Measurements from ENCODE around the gene ACOT7.

The ACOT7 gene

DNA sequence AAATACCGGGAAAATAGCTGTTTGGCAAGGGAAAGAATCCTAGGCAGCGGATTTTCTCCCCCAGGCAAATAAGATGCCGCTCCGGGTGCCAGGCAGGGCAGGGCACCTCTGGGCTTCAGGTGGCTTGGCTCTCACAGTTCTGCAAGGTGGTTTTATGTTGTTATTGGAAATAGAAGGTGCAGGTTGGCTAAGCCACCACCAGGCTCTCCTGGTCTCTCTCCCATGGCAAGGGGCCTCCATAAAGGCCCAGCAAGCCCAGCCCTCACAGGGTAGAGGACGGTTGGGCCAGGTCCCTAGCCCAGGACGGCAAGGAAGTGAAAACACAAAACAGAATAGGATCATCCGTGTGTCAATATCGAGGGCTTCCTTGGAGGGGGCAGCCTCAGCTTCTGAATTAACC is 95.0 kb downstream of the ACOT7 start:
- Histone ChIP-seq H3K18ac (ENCODE audit: low read length) (no peak overlapping the region), H3K4me2 (ENCODE audit: insufficient read depth, low read length, poor library complexity, severe bottlenecking) (no peak overlapping the region), H2BK5ac (ENCODE audit: low read length) (no peak overlapping the region), H3K27ac (replicated peaks; ENCODE audit: low read length) (no peak overlapping the region), H2BK12ac (ENCODE audit: low read length) (no peak overlapping the region), H3K79me1 (ENCODE audit: low read depth, low read length) (no peaks in the 10 kb centered on the region), H3K4me1 (ENCODE audit: control insufficient read depth in 2 of 2, insufficient read depth in 1 of 2, low read depth in 1 of 2, low read length in 2 of 2) (no peaks in the 10 kb centered on the region), H3K9ac (ENCODE audit: low read depth, low read length, poor library complexity) (no peak overlapping the region), H2BK120ac (ENCODE audit: low read depth, low read length) (no peak overlapping the region), H3K23ac (ENCODE audit: low read depth, low read length, poor library complexity) (peak overlapping the region; percentile 74), H3K9me3 (replicated peaks in 1 of 2; ENCODE audit: control insufficient read depth in 2 of 2, insufficient read depth in 1 of 2, low read depth in 1 of 2, low read length in 2 of 2) (no peaks in the 10 kb centered on the region), H3K36me3 (replicated peaks in 1 of 2; ENCODE audit: control insufficient read depth in 2 of 2, insufficient read depth in 2 of 2, low read length in 2 of 2) (peaks cover 17 to 60% of the 10 kb centered on the region in 2 donors), H3K4ac (ENCODE audit: low read length) (no peak overlapping the region), H4K8ac (ENCODE audit: low read depth, low read length) (no peak overlapping the region), H2AK5ac (ENCODE audit: low read depth, low read length) (no peak overlapping the region), H3K4me3 (ENCODE audit: low read length in 2 of 2) (no peak overlapping the region), H2BK15ac (ENCODE audit: low read length) (no peak overlapping the region), H3K27me3 (ENCODE audit: control insufficient read depth in 3 of 3, insufficient read depth in 3 of 3, low read depth in 1 of 3, low read length in 3 of 3) (no peaks in the 10 kb centered on the region), H4K91ac (ENCODE audit: low read depth, low read length, poor library complexity) (no peak overlapping the region), H2AFZ (ENCODE audit: low read length) (no peak overlapping the region), H3K14ac (ENCODE audit: low read length) (no peak overlapping the region)
- no CpG with 5 or more reads among the region's 8 CpGs for WGBS, 2 donors (ENCODE audit: extremely low coverage in 2 of 2, insufficient read length in 2 of 2, insufficient replicate concordance in 1 of 2)
- no peak for DNase-seq (ENCODE audit: low spot score)

GRCh38 chr1:6295910-6296309 is 97.7 kb downstream of the ACOT7 start:
- Histone ChIP-seq H2BK120ac (ENCODE audit: low read depth, low read length) (no peak overlapping the region), H3K4me3 (ENCODE audit: low read length in 2 of 2) (no peak overlapping the region), H3K18ac (ENCODE audit: low read length) (no peak overlapping the region), H2BK15ac (ENCODE audit: low read length) (no peak overlapping the region), H4K91ac (ENCODE audit: low read depth, low read length, poor library complexity) (no peak overlapping the region), H3K4me2 (ENCODE audit: insufficient read depth, low read length, poor library complexity, severe bottlenecking) (no peak overlapping the region), H3K14ac (ENCODE audit: low read length) (no peak overlapping the region), H2AFZ (ENCODE audit: low read length) (no peak overlapping the region), H3K4me1 (ENCODE audit: control insufficient read depth in 2 of 2, insufficient read depth in 1 of 2, low read depth in 1 of 2, low read length in 2 of 2) (no peaks in the 10 kb centered on the region), H3K27ac (replicated peaks; ENCODE audit: low read length) (no peak overlapping the region), H2BK5ac (ENCODE audit: low read length) (no peak overlapping the region), H3K27me3 (ENCODE audit: control insufficient read depth in 3 of 3, insufficient read depth in 3 of 3, low read depth in 1 of 3, low read length in 3 of 3) (no peaks in the 10 kb centered on the region), H3K23ac (ENCODE audit: low read depth, low read length, poor library complexity) (no peak overlapping the region), H3K4ac (ENCODE audit: low read length) (no peak overlapping the region), H2BK12ac (ENCODE audit: low read length) (no peak overlapping the region), H3K79me1 (ENCODE audit: low read depth, low read length) (no peaks in the 10 kb centered on the region), H2AK5ac (ENCODE audit: low read depth, low read length) (no peak overlapping the region), H3K9ac (ENCODE audit: low read depth, low read length, poor library complexity) (no peak overlapping the region), H4K8ac (ENCODE audit: low read depth, low read length) (no peak overlapping the region), H3K36me3 (replicated peaks in 1 of 2; ENCODE audit: control insufficient read depth in 2 of 2, insufficient read depth in 2 of 2, low read length in 2 of 2) (peaks cover 17 to 58% of the 10 kb centered on the region in 2 donors), H3K9me3 (replicated peaks in 1 of 2; ENCODE audit: control insufficient read depth in 2 of 2, insufficient read depth in 1 of 2, low read depth in 1 of 2, low read length in 2 of 2) (no peaks in the 10 kb centered on the region)
- no CpG with 5 or more reads among the region's 6 CpGs for WGBS, 2 donors (ENCODE audit: extremely low coverage in 2 of 2, insufficient read length in 2 of 2, insufficient replicate concordance in 1 of 2)
- DNase-seq (ENCODE audit: low spot score): no peak

GRCh38 chr1:6294890-6295556 is 98.5 kb downstream of the ACOT7 start:
- H4K8ac ChIP-seq (ENCODE audit: low read depth, low read length): no peak overlapping the region
- H2AFZ ChIP-seq (ENCODE audit: low read length): no peak overlapping the region
- H3K9ac ChIP-seq (ENCODE audit: low read depth, low read length, poor library complexity): no peak overlapping the region
- H2BK120ac ChIP-seq (ENCODE audit: low read depth, low read length): no peak overlapping the region
- H3K4me2 ChIP-seq (ENCODE audit: insufficient read depth, low read length, poor library complexity, severe bottlenecking): no peak overlapping the region
- no peak overlapping the region for H2BK5ac ChIP-seq (ENCODE audit: low read length)
- H3K4ac ChIP-seq (ENCODE audit: low read length): no peak overlapping the region
- DNase-seq (ENCODE audit: low spot score): no peak
- no peaks in the 10 kb centered on the region for H3K27me3 ChIP-seq (ENCODE audit: control insufficient read depth in 3 of 3, insufficient read depth in 3 of 3, low read depth in 1 of 3, low read length in 3 of 3)
- H4K91ac ChIP-seq (ENCODE audit: low read depth, low read length, poor library complexity): no peak overlapping the region
- H3K18ac ChIP-seq (ENCODE audit: low read length): no peak overlapping the region
- H3K36me3 ChIP-seq (replicated peaks in 1 of 2; ENCODE audit: control insufficient read depth in 2 of 2, insufficient read depth in 2 of 2, low read length in 2 of 2): peaks cover 15 to 63% of the 10 kb centered on the region in 2 donors
- H2BK12ac ChIP-seq (ENCODE audit: low read length): no peak overlapping the region
- H3K79me1 ChIP-seq (ENCODE audit: low read depth, low read length): no peaks in the 10 kb centered on the region
- H3K23ac ChIP-seq (ENCODE audit: low read depth, low read length, poor library complexity): peak overlapping the region; percentile 6
- no peak overlapping the region for H3K4me3 ChIP-seq (ENCODE audit: low read length in 2 of 2)
- no peak overlapping the region for H2AK5ac ChIP-seq (ENCODE audit: low read depth, low read length)
- H2BK15ac ChIP-seq (ENCODE audit: low read length): no peak overlapping the region
- H3K9me3 ChIP-seq (replicated peaks in 1 of 2; ENCODE audit: control insufficient read depth in 2 of 2, insufficient read depth in 1 of 2, low read depth in 1 of 2, low read length in 2 of 2): no peaks in the 10 kb centered on the region
- WGBS, 2 donors (ENCODE audit: extremely low coverage in 2 of 2, insufficient read length in 2 of 2, insufficient replicate concordance in 1 of 2): no CpG with 5 or more reads among the region's 23 CpGs
- H3K4me1 ChIP-seq (ENCODE audit: control insufficient read depth in 2 of 2, insufficient read depth in 1 of 2, low read depth in 1 of 2, low read length in 2 of 2): no peaks in the 10 kb centered on the region
- H3K27ac ChIP-seq (replicated peaks; ENCODE audit: low read length): no peak overlapping the region
- no peak overlapping the region for H3K14ac ChIP-seq (ENCODE audit: low read length)

GRCh38 chr1:6294080-6294889 is 99.3 kb downstream of the ACOT7 start:
- Histone ChIP-seq H2BK5ac (ENCODE audit: low read length) (no peak overlapping the region), H4K91ac (ENCODE audit: low read depth, low read length, poor library complexity) (no peak overlapping the region), H3K23ac (ENCODE audit: low read depth, low read length, poor library complexity) (peak overlapping the region; percentile 6), H3K27me3 (ENCODE audit: control insufficient read depth in 3 of 3, insufficient read depth in 3 of 3, low read depth in 1 of 3, low read length in 3 of 3) (no peaks in the 10 kb centered on the region), H3K27ac (replicated peaks; ENCODE audit: low read length) (no peak overlapping the region), H3K36me3 (replicated peaks in 1 of 2; ENCODE audit: control insufficient read depth in 2 of 2, insufficient read depth in 2 of 2, low read length in 2 of 2) (peaks cover 14 to 63% of the 10 kb centered on the region in 2 donors), H3K14ac (ENCODE audit: low read length) (no peak overlapping the region), H4K8ac (ENCODE audit: low read depth, low read length) (no peak overlapping the region), H3K79me1 (ENCODE audit: low read depth, low read length) (no peaks in the 10 kb centered on the region), H2BK120ac (ENCODE audit: low read depth, low read length) (no peak overlapping the region), H3K4ac (ENCODE audit: low read length) (no peak overlapping the region), H2AK5ac (ENCODE audit: low read depth, low read length) (no peak overlapping the region), H3K4me2 (ENCODE audit: insufficient read depth, low read length, poor library complexity, severe bottlenecking) (no peak overlapping the region), H3K9ac (ENCODE audit: low read depth, low read length, poor library complexity) (peak overlapping the region; percentile 34), H3K9me3 (replicated peaks in 1 of 2; ENCODE audit: control insufficient read depth in 2 of 2, insufficient read depth in 1 of 2, low read depth in 1 of 2, low read length in 2 of 2) (no peaks in the 10 kb centered on the region), H2AFZ (ENCODE audit: low read length) (no peak overlapping the region), H3K4me1 (ENCODE audit: control insufficient read depth in 2 of 2, insufficient read depth in 1 of 2, low read depth in 1 of 2, low read length in 2 of 2) (no peaks in the 10 kb centered on the region), H3K18ac (ENCODE audit: low read length) (no peak overlapping the region), H3K4me3 (ENCODE audit: low read length in 2 of 2) (no peak overlapping the region), H2BK15ac (ENCODE audit: low read length) (no peak overlapping the region), H2BK12ac (ENCODE audit: low read length) (no peak overlapping the region)
- no CpG with 5 or more reads among the region's 14 CpGs for WGBS, 2 donors (ENCODE audit: extremely low coverage in 2 of 2, insufficient read length in 2 of 2, insufficient replicate concordance in 1 of 2)
- no peak for DNase-seq (ENCODE audit: low spot score)

Data from neuronal stem cell (in vitro differentiated cells).